Measurements from ENCODE around the gene GOLGA6L6. TPM values are rescaled to one million over a fixed set of nuclear protein-coding genes. Genes with fewer than 3 reads are reported as not detected.
"Not testable (repeated sequence)": the region's sequence is repeated elsewhere in the genome, so short reads cannot be mapped to it uniquely, and the experiment has no call there.

The GOLGA6L6 gene
- total and polyA plus RNA-seq, 10 of the 15 experiments (the other 5 are each of a cell fraction or from before 2014, with no cell fraction given), result not detected

DNA sequence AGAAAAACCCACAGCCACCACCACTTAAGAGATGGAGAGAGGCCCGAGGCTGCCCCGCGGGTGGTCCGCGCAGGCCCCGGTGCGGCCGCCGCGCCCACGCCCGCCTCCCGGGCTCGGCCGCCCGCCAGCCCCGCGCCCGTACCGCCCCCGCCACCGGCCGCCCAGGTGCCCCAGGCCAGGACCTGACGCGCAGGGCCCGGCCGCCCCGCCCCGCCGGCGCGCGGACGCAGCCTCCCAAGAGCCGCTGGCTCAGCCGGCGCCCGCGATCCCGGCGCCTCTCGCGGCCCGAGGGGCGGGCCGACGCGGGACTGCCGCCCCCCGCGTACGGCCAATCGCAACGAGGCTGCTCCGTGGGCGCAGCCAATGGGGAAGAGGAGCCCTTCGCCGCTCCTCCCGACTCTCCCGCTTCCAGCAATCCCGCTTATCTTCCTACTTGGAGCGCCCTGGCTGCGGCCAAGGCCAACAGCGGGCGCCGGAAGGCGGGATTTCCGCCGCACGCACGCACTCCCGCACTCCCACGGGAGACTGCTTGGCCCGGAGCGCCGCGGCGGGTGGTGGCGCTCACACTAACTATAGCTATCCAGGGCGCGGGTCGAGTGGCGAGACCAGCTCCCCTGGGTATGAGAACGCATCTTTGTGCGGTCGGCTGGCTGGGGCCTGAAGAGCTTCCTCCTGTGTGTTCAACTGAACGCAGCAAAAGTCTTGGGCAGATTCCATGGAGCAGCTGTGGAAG is 35.5 kb downstream of the GOLGA6L6 start:
- RAD21 ChIA-PET (ENCODE audit: unreplicated experiment); H3K36me3 ChIP-seq (ENCODE audit: control insufficient read depth in 2 of 2, insufficient read depth in 2 of 2, low read length in 1 of 2); H2AFZ ChIP-seq (ENCODE audit: control insufficient read depth, low read depth, low read length); H3K27me3 ChIP-seq (replicated peaks in 1 of 2; ENCODE audit: control insufficient read depth in 2 of 2, insufficient read depth in 2 of 2, low read length in 1 of 2); H3K27ac ChIP-seq (ENCODE audit: control insufficient read depth, insufficient read depth); H3K9me3 ChIP-seq (replicated peaks; ENCODE audit: control insufficient read depth, insufficient read depth, low read length); H3K4me2 ChIP-seq (ENCODE audit: control insufficient read depth, insufficient read depth); ATAC-seq; SMC1A ChIA-PET (ENCODE audit: uncharacterized antibody, unreplicated experiment); H3K4me1 ChIP-seq (ENCODE audit: control insufficient read depth, insufficient read depth, low read length); FAIRE-seq; in situ Hi-C loops (cut with MboI); intact Hi-C loops (cut with micrococcal nuclease; ENCODE audit: unreplicated experiment); H4K20me1 ChIP-seq (ENCODE audit: control insufficient read depth, insufficient read depth); H3K4me3 ChIP-seq; DNase-seq (ENCODE audit: low read depth, low spot score); CTCF ChIA-PET; H3K9ac ChIP-seq (ENCODE audit: control insufficient read depth, insufficient read depth, low read length); BruUV-seq (replicated peaks); H3K79me2 ChIP-seq (ENCODE audit: control insufficient read depth, insufficient read depth, low read length); POLR2A ChIA-PET: not testable (repeated sequence)
- peak; percentile 50 for TF ChIP-seq IKZF1 (conservative IDR thresholded peaks at IDR 0.05)
- WGBS (ENCODE audit: insufficient coverage, insufficient replicate concordance, low lambda C conversion rate, missing lambda C conversion rate), result no CpG with 5 or more reads among the region's 87 CpGs

DNA sequence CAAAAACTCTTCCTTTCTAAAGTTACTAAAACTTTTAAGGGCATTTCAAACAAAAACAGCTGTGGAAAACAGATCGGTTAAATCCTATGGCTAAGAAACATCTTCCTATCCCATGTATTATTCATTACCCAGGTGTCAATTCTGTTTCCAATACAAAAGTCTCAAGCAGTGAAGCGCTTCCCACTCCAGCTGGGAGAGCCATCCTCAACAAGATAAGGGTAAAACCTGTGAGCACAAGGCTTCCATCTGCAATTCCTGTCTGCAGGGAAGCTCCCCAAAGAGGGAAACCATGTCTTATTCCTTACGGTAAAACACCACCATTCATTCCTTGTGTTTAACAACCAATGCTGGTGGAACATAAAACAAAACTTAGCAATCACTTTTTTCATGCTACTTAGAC is 38.8 kb downstream of the GOLGA6L6 start:
- H3K4me2 ChIP-seq (ENCODE audit: control insufficient read depth, insufficient read depth); H3K4me1 ChIP-seq (ENCODE audit: control insufficient read depth, insufficient read depth, low read length); DNase-seq (ENCODE audit: low read depth, low spot score); ATAC-seq; in situ Hi-C loops (cut with MboI); H3K79me2 ChIP-seq (ENCODE audit: control insufficient read depth, insufficient read depth, low read length); SMC1A ChIA-PET (ENCODE audit: uncharacterized antibody, unreplicated experiment); H3K27ac ChIP-seq (ENCODE audit: control insufficient read depth, insufficient read depth); H3K36me3 ChIP-seq (ENCODE audit: control insufficient read depth in 2 of 2, insufficient read depth in 2 of 2, low read length in 1 of 2); H4K20me1 ChIP-seq (ENCODE audit: control insufficient read depth, insufficient read depth); FAIRE-seq; POLR2A ChIA-PET; H3K4me3 ChIP-seq; RAD21 ChIA-PET (ENCODE audit: unreplicated experiment); H3K9ac ChIP-seq (ENCODE audit: control insufficient read depth, insufficient read depth, low read length); H3K9me3 ChIP-seq (replicated peaks; ENCODE audit: control insufficient read depth, insufficient read depth, low read length); CTCF ChIA-PET; intact Hi-C loops (cut with micrococcal nuclease; ENCODE audit: unreplicated experiment); H3K27me3 ChIP-seq (replicated peaks in 1 of 2; ENCODE audit: control insufficient read depth in 2 of 2, insufficient read depth in 2 of 2, low read length in 1 of 2); H2AFZ ChIP-seq (ENCODE audit: control insufficient read depth, low read depth, low read length): not testable (repeated sequence)
- BruUV-seq (replicated peaks), result TSS peak; percentile 88
- WGBS (ENCODE audit: insufficient coverage, insufficient replicate concordance, low lambda C conversion rate, missing lambda C conversion rate), result no CpG with 5 or more reads among the region's 3 CpGs

DNA sequence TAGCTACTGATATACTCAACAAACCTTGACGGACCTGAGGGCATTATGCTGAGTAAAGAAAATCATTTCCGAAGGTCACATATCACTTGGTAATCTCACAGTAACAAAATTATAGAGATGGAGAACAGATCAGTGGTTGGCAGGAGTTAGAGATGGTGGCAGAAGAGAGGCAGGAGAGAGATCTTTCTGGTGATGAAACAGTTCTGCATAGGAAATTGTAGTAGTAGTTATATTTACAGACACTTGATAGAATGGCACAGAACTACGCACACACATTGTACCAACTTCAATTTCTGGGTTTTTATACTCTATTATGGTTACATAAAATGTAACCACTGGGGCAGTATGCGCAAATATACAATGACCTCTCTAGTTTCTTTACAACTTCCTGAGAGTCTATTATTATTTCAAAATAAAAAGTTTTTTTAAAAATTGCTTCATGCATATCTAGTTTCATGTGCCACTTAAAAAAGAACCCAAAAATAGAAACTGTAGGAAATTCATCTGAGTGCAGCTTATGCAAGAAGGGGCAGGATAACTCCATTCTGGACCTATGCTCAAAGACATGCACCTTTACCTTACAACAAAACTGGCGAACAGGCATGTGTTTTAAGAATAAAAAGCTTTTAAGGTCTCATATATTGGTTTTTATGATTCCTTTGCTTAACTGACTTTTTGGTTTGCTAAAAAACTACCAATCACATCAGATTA is 39.9 kb downstream of the GOLGA6L6 start:
- H3K9me3 ChIP-seq (replicated peaks; ENCODE audit: control insufficient read depth, insufficient read depth, low read length); H3K27ac ChIP-seq (ENCODE audit: control insufficient read depth, insufficient read depth); SMC1A ChIA-PET (ENCODE audit: uncharacterized antibody, unreplicated experiment); POLR2A ChIA-PET; H2AFZ ChIP-seq (ENCODE audit: control insufficient read depth, low read depth, low read length); H4K20me1 ChIP-seq (ENCODE audit: control insufficient read depth, insufficient read depth); DNase-seq (ENCODE audit: low read depth, low spot score); H3K9ac ChIP-seq (ENCODE audit: control insufficient read depth, insufficient read depth, low read length); CTCF ChIA-PET; H3K4me3 ChIP-seq; intact Hi-C loops (cut with micrococcal nuclease; ENCODE audit: unreplicated experiment); ATAC-seq; H3K4me1 ChIP-seq (ENCODE audit: control insufficient read depth, insufficient read depth, low read length); BruUV-seq (replicated peaks); H3K4me2 ChIP-seq (ENCODE audit: control insufficient read depth, insufficient read depth); H3K27me3 ChIP-seq (replicated peaks in 1 of 2; ENCODE audit: control insufficient read depth in 2 of 2, insufficient read depth in 2 of 2, low read length in 1 of 2); H3K79me2 ChIP-seq (ENCODE audit: control insufficient read depth, insufficient read depth, low read length); H3K36me3 ChIP-seq (ENCODE audit: control insufficient read depth in 2 of 2, insufficient read depth in 2 of 2, low read length in 1 of 2); FAIRE-seq; in situ Hi-C loops (cut with MboI); RAD21 ChIA-PET (ENCODE audit: unreplicated experiment): not testable (repeated sequence)
- WGBS (ENCODE audit: insufficient coverage, insufficient replicate concordance, low lambda C conversion rate, missing lambda C conversion rate), result no CpG with 5 or more reads among the region's 5 CpGs

DNA sequence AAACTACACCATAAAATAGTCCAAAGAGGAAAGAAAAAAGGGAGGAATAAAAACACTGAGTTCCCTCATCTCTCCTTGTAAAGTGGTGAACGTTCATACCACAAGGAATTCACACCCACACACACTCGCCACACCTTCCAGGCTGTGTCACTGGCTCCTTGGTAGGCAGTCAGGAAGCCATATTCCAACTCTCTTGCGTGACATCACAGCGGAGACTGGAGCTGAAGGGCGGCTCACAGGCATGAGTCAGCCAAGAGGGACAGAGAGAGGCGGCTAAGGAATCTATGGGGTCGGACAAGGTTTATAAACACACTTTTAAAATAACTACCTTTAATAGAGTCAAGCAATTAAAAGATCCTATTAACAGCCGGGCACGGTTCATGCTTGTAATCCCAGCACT is 43.8 kb downstream of the GOLGA6L6 start:
- H3K79me2 ChIP-seq (ENCODE audit: control insufficient read depth, insufficient read depth, low read length); H3K27me3 ChIP-seq (replicated peaks in 1 of 2; ENCODE audit: control insufficient read depth in 2 of 2, insufficient read depth in 2 of 2, low read length in 1 of 2); H3K4me3 ChIP-seq; intact Hi-C loops (cut with micrococcal nuclease; ENCODE audit: unreplicated experiment); H4K20me1 ChIP-seq (ENCODE audit: control insufficient read depth, insufficient read depth); H3K9me3 ChIP-seq (replicated peaks; ENCODE audit: control insufficient read depth, insufficient read depth, low read length); BruUV-seq (replicated peaks); H3K9ac ChIP-seq (ENCODE audit: control insufficient read depth, insufficient read depth, low read length); H2AFZ ChIP-seq (ENCODE audit: control insufficient read depth, low read depth, low read length); in situ Hi-C loops (cut with MboI); DNase-seq (ENCODE audit: low read depth, low spot score); POLR2A ChIA-PET; H3K36me3 ChIP-seq (ENCODE audit: control insufficient read depth in 2 of 2, insufficient read depth in 2 of 2, low read length in 1 of 2); ATAC-seq; SMC1A ChIA-PET (ENCODE audit: uncharacterized antibody, unreplicated experiment); H3K4me1 ChIP-seq (ENCODE audit: control insufficient read depth, insufficient read depth, low read length); RAD21 ChIA-PET (ENCODE audit: unreplicated experiment); H3K27ac ChIP-seq (ENCODE audit: control insufficient read depth, insufficient read depth); CTCF ChIA-PET; H3K4me2 ChIP-seq (ENCODE audit: control insufficient read depth, insufficient read depth); FAIRE-seq: not testable (repeated sequence)
- WGBS (ENCODE audit: insufficient coverage, insufficient replicate concordance, low lambda C conversion rate, missing lambda C conversion rate), result 100% methylated on average over 1 of the region's 9 CpGs

Measured in GM12878 (cell line).